Body of pancreas (tissue), 4 donors: Measurements from ENCODE around the gene JPT1. TPM values are rescaled to one million over a fixed set of nuclear protein-coding genes. Genes with fewer than 3 reads are reported as not detected.

ENCODE experiments used
- ATAC-seq: fragments of 150-250 bp; one replicate; pipeline ENCODE4 v1.9.1; 2016
- DNase-seq, 4 donors: peaks; one replicate each; pipeline ENCODE4 v3.0.0-alpha.2; 2019
- H3K27ac ChIP-seq, 4 donors: fragments of 200-600 bp; sonication (generic); 1 replicate in 3 of 4; 2 replicates in 1 of 4; pipeline versions ENCODE4 v1.5.1 to v1.6.1; 2016 to 2019; ENCODE audit warnings: mild to moderate bottlenecking in 1 of 4, mixed read lengths in 1 of 4, moderate library complexity in 1 of 4
- H3K27me3 ChIP-seq, 2 donors: fragments of 200-600 bp; sonication (generic); one replicate each; pipeline ENCODE4 v1.6.0; 2016; ENCODE audit warnings: mild to moderate bottlenecking in 1 of 2
- H3K36me3 ChIP-seq, 2 donors: fragments of 200-600 bp; sonication (generic); replicated peaks in 1 of 2; 2 replicates each; pipeline ENCODE4 v1.5.1; 2016; ENCODE audit warnings: low read depth in 2 of 2; ENCODE audit not compliant: insufficient read depth in 1 of 2
- H3K4me1 ChIP-seq: fragments of 200-600 bp; sonication (generic); one replicate; pipeline ENCODE4 v1.6.0; 2016
- H3K4me3 ChIP-seq, 2 donors: fragments of 200-600 bp; sonication (generic); 1 replicate in 1 of 2; 2 replicates in 1 of 2; pipeline ENCODE4 v1.5.1; 2016 to 2019
- H3K9me3 ChIP-seq, 3 donors: fragments of 200-600 bp; sonication (generic); 1 replicate in 2 of 3; 2 replicates in 1 of 3; pipeline ENCODE4 v1.5.1; 2016
- CTCF ChIP-seq, 7 experiments: fragments of 450-650 bp in 4 of 7; fragments of 200-600 bp in 3 of 7; sonication (generic) in 3 of 7; IDR thresholded peaks; one replicate each; pipeline ENCODE4 v1.5.1; 2016 to 2019; ENCODE audit warnings: antibody characterized with exemption in 7 of 7
- POLR2A ChIP-seq, 3 donors: fragments of 450-650 bp; IDR thresholded peaks; one replicate each; pipeline ENCODE4 v1.6.1; 2016; ENCODE audit warnings: antibody characterized with exemption in 3 of 3, mild to moderate bottlenecking in 2 of 3
- WGBS, 2 donors: methylation state at CpG; one replicate each; pipeline ENCODE4 v1.1.5; 2017; 5-methylcytosine and 5-hydroxymethylcytosine counted together
- intact Hi-C: fragments of 100-400 bp; cut with DNase I; formaldehyde crosslinking; loops from one replicate; pipeline ENCODE4 v1.15.1; 2023
- total RNA-seq, 2 donors: library from RNA; depleted of rRNA; stranded (reverse); fragments of >200 nt; gene quantifications; one replicate each; pipeline ENCODE4 v1.1.0, GENCODE V29; 2016

Gene JPT1
- total RNA-seq, 2 donors from 2014 or later = 17.4 to 42.5 TPM

- TF ChIP-seq POLR2A (IDR thresholded peaks at IDR 0.05) (no peak), CTCF (IDR thresholded peaks at IDR 0.05) (no peak)
- Histone ChIP-seq H3K27me3 (no peaks in the 10 kb centered on the region), H3K36me3 (no peaks in the 10 kb centered on the region), H3K27ac (no peak overlapping the region), H3K4me1 (peaks cover 32% of the 10 kb centered on the region), H3K9me3 (no peaks in the 10 kb centered on the region), H3K4me3 (no peak overlapping the region)
- ATAC-seq = no peak
- WGBS, 2 donors = 78 to 90% methylated on average over 7 of the region's 7 CpGs
- no peak for DNase-seq
- intact Hi-C loops = loop anchor here (10.0 kb wide), 1 partner anchor 93 kb away; the partner anchor contains the start of gene NUP85
These were observed 42.5 kb downstream of the JPT1 start for GRCh38 chr17:75111777-75112335.

GRCh38 chr17:75110234-75110937 lies 43.9 kb downstream of the JPT1 start:
- peak in 3 of 4 donors; percentile 33 to 50 (median 42) for DNase-seq
- 13 to 20% methylated on average over 19 to 40 of the region's 40 CpGs for WGBS, 2 donors
- H3K27ac ChIP-seq = peak overlapping the region in 3 of 4 donors; percentile 63 to 66 (median 65)
- H3K4me3 ChIP-seq = peak overlapping the region; percentile 41 to 88
- TF ChIP-seq CTCF (IDR thresholded peaks at IDR 0.05) (no peak), POLR2A (IDR thresholded peaks at IDR 0.05) (no peak)
- no peaks in the 10 kb centered on the region for H3K9me3 ChIP-seq
- intact Hi-C loops = loop anchor here (10.0 kb wide), 1 partner anchor 94 kb away; the partner anchor contains the start of gene NUP85
- H3K27me3 ChIP-seq = no peaks in the 10 kb centered on the region
- peak; percentile 4 for ATAC-seq
- H3K4me1 ChIP-seq = peaks cover 40% of the 10 kb centered on the region
- H3K36me3 ChIP-seq = no peaks in the 10 kb centered on the region

- no peak for TF ChIP-seq CTCF (IDR thresholded peaks at IDR 0.05)
- TF ChIP-seq POLR2A (IDR thresholded peaks at IDR 0.05) = peak; percentile 47 to 80 (median 78)
- Histone ChIP-seq H3K36me3 (no peaks in the 10 kb centered on the region), H3K27me3 (no peaks in the 10 kb centered on the region), H3K4me3 (peak within 1 kb of the TSS; percentile 41 to 88), H3K9me3 (no peaks in the 10 kb centered on the region), H3K4me1 (peaks cover 41% of the 10 kb centered on the region), H3K27ac (peak within 1 kb of the TSS in 3 of 4 donors; percentile 63 to 66 (median 65))
- intact Hi-C loops = loop anchor here (10.0 kb wide), 1 partner anchor 95 kb away; the partner anchor contains the start of gene NUP85
- WGBS, 2 donors = 0 to 1% methylated on average over 16 to 56 of the region's 68 CpGs
- DNase-seq (peak; percentile 92 to 93 (median 92)), ATAC-seq (peak; percentile 82)
These were observed 44.7 kb downstream of the JPT1 start, which contains the start of gene ARMC7 for GRCh38 chr17:75109407-75110233. Gene ARMC7 (plus strand): TSS chr17:75109969. CDS start chr17:75110289, 320 bp downstream.

- H3K9me3 ChIP-seq = no peaks in the 10 kb centered on the region
- H3K27ac ChIP-seq = peak overlapping the region in 1 of 4 donors; percentile 65
- no peak for TF ChIP-seq CTCF (IDR thresholded peaks at IDR 0.05)
- no peak for TF ChIP-seq POLR2A (IDR thresholded peaks at IDR 0.05)
- H3K4me3 ChIP-seq = no peak overlapping the region
- 29 to 56% methylated on average over 4 to 22 of the region's 22 CpGs for WGBS, 2 donors
- intact Hi-C loops = no loop called here
- DNase-seq = no peak
- no peaks in the 10 kb centered on the region for H3K27me3 ChIP-seq
- no peak for ATAC-seq
- H3K36me3 ChIP-seq = no peaks in the 10 kb centered on the region
- peaks cover 37% of the 10 kb centered on the region for H3K4me1 ChIP-seq
These were observed 45.3 kb downstream of the JPT1 start for GRCh38 chr17:75109046-75109406.
